GM12801 (cell line): ENCODE results near the gene STAG1.

ENCODE experiments used
- TF ChIP-seq, protein P1 (sequence below): IDR thresholded peaks from one replicate; pipeline ENCODE4 v1.5.1; 2011; ENCODE audit warnings: control low read depth; ENCODE audit not compliant: insufficient read length; ENCODE audit errors: extremely low read depth

The STAG1 gene

DNA sequence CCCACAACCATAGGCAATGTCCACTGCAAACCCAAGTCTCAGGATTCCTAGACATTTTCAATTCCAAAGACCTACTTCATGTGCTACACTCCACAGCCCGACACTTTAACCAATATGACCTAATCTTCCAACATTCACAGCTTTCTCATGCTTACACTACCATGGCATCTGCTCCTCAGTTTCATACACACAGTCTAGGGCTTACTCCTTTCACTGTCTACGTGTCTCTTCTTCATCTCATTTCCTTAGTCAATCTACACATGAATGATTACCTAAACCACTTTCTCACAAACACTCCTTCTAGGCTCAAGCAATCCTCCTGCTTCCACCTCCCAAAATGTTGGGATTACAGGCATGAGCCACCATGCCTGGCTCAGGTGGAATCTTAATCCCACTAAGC, 106.3 kb downstream of the STAG1 start:
- TF ChIP-seq, protein P1, sequence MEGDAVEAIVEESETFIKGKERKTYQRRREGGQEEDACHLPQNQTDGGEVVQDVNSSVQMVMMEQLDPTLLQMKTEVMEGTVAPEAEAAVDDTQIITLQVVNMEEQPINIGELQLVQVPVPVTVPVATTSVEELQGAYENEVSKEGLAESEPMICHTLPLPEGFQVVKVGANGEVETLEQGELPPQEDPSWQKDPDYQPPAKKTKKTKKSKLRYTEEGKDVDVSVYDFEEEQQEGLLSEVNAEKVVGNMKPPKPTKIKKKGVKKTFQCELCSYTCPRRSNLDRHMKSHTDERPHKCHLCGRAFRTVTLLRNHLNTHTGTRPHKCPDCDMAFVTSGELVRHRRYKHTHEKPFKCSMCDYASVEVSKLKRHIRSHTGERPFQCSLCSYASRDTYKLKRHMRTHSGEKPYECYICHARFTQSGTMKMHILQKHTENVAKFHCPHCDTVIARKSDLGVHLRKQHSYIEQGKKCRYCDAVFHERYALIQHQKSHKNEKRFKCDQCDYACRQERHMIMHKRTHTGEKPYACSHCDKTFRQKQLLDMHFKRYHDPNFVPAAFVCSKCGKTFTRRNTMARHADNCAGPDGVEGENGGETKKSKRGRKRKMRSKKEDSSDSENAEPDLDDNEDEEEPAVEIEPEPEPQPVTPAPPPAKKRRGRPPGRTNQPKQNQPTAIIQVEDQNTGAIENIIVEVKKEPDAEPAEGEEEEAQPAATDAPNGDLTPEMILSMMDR, result no peak

DNA sequence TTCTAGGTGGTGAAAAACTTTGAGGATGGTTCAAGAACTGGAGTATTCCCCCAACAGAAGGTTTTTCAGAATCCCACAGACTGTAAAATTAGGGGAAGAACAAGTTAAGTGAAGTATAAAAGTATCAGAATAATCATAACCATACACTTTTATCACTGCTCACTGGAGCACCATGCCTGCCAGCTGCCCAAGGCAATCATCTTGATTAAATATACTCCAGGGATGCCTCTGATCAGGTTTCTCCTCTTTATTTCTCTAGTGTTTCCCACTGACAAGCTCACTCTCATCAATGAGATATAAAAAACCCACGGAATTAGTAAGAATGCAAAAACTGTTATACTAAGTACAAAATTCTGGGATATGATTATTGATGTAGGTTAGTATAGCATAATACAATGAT, 108.0 kb downstream of the STAG1 start:
- TF ChIP-seq, protein P1, result no peak

DNA sequence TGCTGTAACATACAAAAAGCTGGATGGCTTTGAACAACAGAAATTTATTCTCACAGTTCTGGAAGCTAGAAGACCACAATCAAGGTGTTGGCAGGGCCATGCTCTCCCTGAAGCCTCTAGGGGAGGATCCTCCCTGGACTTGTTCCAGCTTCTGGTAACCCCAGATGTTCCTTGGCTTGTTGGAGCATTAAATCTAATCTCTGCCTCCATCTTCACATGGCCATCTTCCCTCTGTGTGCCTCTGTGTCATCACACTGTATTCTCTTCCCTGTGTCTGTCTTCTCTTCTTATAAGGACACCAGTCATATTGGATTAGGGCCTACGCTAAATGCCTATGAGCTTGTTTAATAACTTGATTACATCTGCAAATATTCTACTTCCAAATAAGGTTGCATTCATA, 109.5 kb downstream of the STAG1 start:
- TF ChIP-seq, protein P1, result no peak

DNA sequence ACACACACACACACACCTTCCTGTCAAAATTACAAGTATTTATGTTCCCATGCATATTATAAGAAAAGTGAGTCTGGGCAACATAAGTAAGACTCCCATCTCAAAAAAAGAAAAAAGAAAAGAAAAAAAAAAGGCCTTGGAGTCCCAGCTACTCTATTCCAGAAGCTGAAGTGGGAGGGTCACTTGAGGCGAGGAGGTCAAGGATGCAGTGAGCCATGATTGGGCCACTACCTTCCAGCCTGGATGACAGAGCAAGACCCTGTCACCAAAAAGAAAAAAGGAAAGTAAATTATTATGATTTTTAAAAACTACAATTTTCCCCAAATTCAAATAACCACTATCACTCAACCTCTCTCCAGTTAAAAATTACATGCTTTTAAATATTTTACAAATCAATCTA, 113.1 kb downstream of the STAG1 start:
- TF ChIP-seq, protein P1, result no peak

DNA sequence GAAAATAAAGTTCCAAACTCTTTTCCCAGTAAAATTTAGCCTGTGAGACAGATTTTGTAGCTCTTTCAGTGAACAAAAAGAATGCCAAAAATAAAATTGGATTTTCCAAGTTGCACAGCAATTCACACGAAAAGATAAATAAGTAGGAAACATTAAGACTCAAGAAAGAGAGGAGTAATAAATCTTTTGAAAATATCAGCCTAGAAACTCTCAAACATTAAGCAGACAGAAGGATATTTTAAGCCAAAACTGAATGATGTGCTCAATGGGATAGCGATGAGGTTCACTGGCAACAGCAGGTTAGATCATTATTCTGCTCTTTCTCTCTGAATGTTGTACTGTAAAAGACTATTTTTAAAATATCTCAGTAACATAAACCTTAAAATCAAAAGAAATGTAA, 115.0 kb downstream of the STAG1 start:
- TF ChIP-seq, protein P1, result no peak

DNA sequence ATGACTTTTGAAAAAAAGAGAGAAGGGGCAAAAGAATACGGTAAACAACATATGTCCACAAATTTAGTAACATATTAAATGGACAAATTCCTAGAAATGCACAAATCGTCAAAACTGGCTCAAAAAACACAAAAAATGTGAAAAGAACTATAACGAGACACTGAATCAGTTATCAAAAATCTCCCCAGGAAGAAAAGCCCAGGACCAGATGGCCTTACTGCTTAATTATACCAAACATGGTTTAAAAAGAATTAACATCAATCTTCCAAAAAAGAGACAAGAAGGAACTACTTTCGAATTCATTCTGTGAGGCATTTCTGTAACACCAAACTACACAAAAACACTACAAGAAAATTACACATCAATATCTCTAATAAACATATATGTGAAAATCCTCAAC, 117.4 kb downstream of the STAG1 start:
- TF ChIP-seq, protein P1, result no peak

DNA sequence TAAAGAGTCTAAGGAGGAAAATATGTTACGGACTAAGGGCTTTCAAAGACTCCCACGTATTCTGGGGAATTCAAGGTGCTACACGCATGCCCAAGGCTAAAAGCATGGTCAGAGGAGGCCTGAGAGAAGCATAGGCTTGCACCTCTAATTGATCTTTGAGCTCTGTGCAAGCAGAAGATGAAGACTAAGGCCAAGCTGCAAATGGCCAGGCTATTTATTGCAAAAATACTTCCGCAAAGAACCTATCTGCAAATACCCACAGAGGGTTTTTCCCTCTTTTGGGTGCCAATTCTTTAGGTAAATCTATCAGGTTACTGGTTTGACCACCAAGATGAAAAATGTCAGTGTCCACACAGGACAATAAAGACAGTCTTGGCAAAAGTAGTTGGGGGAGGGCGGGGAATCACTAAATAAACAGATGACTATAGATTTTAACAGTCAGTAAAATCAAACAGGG, 119.5 kb downstream of the STAG1 start:
- TF ChIP-seq, protein P1, result no peak

DNA sequence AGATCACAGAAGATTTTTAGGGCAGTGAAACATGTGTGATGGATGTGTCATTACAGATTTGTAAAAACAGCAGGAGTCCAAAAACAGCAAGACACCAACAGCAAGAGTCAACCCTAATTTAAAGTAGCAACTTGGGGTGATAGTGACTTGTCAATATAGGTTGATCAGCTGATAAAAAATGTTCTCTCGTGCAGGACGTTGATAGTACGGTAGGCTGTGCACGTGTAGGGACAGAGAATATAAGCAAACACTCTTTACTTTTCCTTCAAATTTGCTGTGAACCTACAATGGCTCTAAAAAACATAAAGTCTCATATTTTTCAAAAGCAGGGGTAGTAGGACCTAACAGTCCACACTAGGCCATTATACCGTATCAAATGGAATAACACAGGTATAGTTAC, 120.8 kb downstream of the STAG1 start:
- TF ChIP-seq, protein P1, result no peak
